GM12864 (cell line): ENCODE data around the gene NBPF1.
"Not testable (repeated sequence)": the region's sequence is repeated elsewhere in the genome, so short reads cannot be mapped to it uniquely, and the experiment has no call there.

Experiments used
- DNase-seq: peaks from one replicate; pipeline ENCODE4 v3.0.0-alpha.2; 2011; ENCODE audit warnings: low read depth
- H3K4me3 ChIP-seq: 2 replicates; pipeline ENCODE4 v1.5.1; 2011; ENCODE audit warnings: mild to moderate bottlenecking, low read depth, low read length, control low read depth
- TF ChIP-seq, protein P1 (sequence below): IDR thresholded peaks from 2 replicates; pipeline ENCODE4 v1.5.1; 2011; ENCODE audit warnings: low read depth, mild to moderate bottlenecking, moderate library complexity, low read length, control low read depth, inconsistent platforms; ENCODE audit errors: missing control alignments

The NBPF1 gene

GRCh38 chr1:16613185-16614147, at the start of gene NBPF1:
Gene NBPF1, minus strand, starts transcription at chr1:16613564.
- TF ChIP-seq, protein P1, sequence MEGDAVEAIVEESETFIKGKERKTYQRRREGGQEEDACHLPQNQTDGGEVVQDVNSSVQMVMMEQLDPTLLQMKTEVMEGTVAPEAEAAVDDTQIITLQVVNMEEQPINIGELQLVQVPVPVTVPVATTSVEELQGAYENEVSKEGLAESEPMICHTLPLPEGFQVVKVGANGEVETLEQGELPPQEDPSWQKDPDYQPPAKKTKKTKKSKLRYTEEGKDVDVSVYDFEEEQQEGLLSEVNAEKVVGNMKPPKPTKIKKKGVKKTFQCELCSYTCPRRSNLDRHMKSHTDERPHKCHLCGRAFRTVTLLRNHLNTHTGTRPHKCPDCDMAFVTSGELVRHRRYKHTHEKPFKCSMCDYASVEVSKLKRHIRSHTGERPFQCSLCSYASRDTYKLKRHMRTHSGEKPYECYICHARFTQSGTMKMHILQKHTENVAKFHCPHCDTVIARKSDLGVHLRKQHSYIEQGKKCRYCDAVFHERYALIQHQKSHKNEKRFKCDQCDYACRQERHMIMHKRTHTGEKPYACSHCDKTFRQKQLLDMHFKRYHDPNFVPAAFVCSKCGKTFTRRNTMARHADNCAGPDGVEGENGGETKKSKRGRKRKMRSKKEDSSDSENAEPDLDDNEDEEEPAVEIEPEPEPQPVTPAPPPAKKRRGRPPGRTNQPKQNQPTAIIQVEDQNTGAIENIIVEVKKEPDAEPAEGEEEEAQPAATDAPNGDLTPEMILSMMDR = no peak
- peak; percentile 57 for DNase-seq

DNA sequence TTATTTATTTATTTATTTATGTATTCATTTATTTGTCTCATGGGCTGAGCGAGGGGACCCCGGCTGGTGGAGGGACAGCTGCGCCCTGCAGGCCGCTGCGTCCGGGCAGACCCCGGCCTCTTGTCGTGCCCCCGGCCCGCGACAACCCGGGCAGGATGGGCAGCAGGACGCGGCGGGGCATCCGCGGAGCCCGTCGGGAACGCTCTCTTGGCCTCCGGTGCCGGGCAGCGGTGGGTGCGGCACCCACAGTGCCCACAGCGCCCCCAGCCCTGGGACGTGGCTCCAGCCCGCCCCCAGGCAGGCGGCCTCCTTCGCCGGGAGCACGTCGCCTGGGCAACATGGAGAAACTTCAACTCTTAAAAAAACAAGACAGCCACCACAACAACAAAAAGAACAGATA, 44.9 kb upstream of the NBPF1 start:
- not testable (repeated sequence) for DNase-seq, H3K4me3 ChIP-seq

More at GRCh38 chr1:16613185-16614147, at the start of gene NBPF1:
- peak within 1 kb of the TSS; percentile 62 for H3K4me3 ChIP-seq

DNA sequence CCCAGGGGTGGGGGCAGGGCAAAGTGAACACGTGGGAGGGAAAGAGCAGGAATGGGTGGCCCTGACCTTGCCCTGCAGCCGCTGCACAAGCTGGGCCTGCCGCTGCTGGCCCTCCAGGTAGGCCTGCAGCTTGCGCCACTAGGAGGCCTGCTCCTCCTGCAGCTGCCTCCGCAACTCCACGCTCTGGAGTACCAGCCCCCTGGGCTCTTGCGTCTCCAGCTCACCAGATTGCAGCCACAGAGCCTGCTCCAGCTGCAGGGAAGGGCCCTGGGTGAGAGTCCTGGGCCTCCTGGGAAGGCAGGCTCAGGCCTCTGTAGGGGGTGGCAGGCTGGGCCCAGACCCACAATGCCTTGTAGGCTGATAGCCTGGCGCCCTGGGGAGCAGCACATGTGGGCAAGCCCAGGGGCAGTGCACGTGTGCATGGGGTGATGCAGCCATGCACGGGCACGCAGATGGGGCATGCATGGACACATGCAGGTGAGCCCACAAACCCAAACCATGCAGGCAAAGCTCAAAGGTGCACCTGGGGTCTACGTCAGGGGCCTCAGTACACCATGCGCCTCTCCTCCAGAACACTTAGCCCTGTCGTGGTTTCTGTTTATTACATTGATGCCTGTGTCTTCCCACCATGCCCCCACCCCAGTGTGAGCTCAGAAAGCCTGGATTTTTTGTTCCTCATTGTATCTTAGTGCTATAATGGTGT, 43.8 kb upstream of the NBPF1 start:
- H3K4me3 ChIP-seq, DNase-seq: not testable (repeated sequence)

- DNase-seq, H3K4me3 ChIP-seq: not testable (repeated sequence)
These were observed 43.2 kb upstream of the NBPF1 start for GRCh38 chr1:16656574-16656973.

DNA sequence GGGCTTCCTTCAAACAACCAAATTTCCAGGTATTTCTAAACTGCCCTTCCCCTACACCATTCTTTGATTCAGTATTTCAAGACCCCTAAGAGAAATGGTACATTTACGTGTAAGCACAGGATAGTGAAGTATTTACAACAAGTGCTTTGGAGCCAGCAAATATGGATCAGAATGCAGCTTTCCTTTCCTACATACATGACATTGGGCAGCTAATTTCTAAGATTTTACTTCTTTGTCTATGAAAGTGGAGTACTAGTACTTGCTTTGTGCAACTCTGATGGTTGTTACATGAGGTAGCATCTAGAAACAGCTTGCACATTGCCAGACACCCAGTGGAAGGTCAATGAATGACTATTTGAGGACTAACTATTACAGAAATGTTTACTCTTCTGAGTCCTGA, 38.2 kb upstream of the NBPF1 start:
- DNase-seq, H3K4me3 ChIP-seq: not testable (repeated sequence)

DNA sequence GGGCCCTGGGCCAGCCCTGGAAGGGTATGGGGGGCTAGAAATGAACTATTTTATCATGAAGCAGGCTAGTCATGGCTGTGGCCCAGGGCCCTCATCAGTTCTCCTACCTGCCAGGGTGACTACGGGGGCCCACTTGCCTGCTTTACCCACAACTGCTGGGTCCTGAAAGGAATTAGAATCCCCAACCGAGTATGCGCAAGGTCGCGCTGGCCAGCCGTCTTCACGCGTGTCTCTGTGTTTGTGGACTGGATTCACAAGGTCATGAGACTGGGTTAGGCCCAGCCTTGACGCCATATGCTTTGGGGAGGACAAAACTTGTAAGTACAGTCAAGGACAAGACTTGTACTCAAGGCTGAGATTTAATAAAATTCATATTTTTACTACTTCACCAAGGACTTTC, 36.6 kb upstream of the NBPF1 start:
- not testable (repeated sequence) for DNase-seq, H3K4me3 ChIP-seq

DNA sequence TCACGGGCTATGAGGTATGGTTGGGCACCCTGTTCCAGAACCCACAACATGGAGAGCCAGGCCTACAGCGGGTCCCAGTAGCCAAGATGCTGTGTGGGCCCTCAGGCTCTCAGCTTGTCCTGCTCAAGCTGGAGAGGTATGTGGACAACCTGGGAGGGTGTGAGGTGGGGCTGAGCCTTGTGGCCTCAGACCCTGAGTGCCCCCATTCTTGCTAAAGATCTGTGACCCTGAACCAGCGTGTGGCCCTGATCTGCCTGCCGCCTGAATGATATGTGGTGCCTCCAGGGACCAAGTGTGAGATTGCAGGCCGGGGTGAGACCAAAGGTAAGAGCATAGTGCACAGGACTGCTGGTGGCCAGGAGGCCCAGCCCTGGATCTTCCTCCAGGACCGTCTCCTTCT, 36.0 kb upstream of the NBPF1 start:
- not testable (repeated sequence) for DNase-seq, H3K4me3 ChIP-seq

- not testable (repeated sequence) for H3K4me3 ChIP-seq, DNase-seq
These were observed 35.4 kb upstream of the NBPF1 start for GRCh38 chr1:16648756-16649155.

- not testable (repeated sequence) for DNase-seq, H3K4me3 ChIP-seq
These were observed 34.9 kb upstream of the NBPF1 start for GRCh38 chr1:16648250-16648649.

GRCh38 chr1:16647179-16648176, 34.1 kb upstream of the NBPF1 start:
- not testable (repeated sequence) for H3K4me3 ChIP-seq, DNase-seq

DNA sequence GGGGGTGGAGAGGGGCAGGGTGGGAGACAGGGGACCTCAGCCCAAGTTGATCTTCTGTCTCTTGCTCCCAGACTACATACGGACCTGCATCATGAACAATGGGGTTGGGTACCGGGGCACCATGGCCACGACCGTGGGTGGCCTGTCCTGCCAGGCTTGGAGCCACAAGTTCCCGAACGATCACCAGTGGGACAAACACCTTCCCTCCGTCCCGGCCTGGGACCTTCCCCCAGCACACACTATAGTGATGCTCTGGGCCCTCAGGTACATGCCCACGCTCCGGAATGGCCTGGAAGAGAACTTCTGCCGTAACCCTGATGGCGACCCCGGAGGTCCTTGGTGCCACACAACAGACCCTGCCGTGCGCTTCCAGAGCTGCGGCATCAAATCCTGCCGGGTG, 33.4 kb upstream of the NBPF1 start:
- not testable (repeated sequence) for DNase-seq, H3K4me3 ChIP-seq

DNA sequence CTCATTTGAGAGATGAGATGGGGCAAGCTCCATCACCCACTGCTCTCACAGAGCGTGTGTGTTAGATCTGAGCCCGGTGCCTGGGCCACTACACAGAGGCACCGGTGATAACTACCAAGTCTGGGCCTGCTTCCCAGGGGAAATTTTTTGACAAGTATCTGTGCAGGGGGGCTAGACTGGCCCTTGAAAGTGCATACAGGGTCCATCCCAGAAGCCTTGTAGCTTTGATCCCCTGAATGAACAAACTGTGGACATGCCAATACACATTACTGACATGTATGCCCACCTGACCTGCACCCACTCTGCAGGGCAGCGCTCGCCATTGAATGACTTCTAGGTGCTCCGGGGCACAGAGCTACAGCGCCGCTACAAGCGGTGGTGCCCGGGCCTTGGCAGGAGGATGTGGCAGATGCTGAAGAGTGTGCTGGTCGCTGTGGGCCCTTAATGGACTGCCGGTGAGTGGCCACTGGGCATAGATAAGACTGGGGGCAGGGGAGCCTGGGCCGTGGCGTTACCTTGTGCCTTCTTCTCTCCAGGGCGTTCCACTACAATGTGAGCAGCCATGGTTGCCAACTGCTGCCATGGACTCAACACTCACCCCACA, 32.8 kb upstream of the NBPF1 start:
- not testable (repeated sequence) for DNase-seq, H3K4me3 ChIP-seq

- peak overlapping the region; percentile 97 for H3K4me3 ChIP-seq
- DNase-seq = not testable (repeated sequence)
These were observed 32.1 kb upstream of the NBPF1 start for GRCh38 chr1:16645271-16646060.
